AG04449 (cell line): Measurements from ENCODE around the gene ALKBH2.
A peak's percentile ranks its signal among the peaks of the same experiment; 100 is the strongest.

ENCODE experiments used
- CTCF ChIA-PET: fragments of 350-600 bp; formaldehyde crosslinking; extraction: SDS; loops from one replicate; lab custom pipeline; 2021; ENCODE audit warnings: antibody characterized with exemption; lab: Yijun Ruan, JAX
- POLR2A ChIA-PET: fragments of 400-600, 350-600 bp; formaldehyde crosslinking; extraction: SDS; loops from one replicate; lab custom pipeline; 2020; ENCODE audit warnings: antibody characterized with exemption, inconsistent platforms; lab: Yijun Ruan, JAX
- DNase-seq: peaks from one replicate; pipeline ENCODE4 v3.0.0-alpha.2; 2010; ENCODE audit warnings: low read depth, low spot score
- H3K4me3 ChIP-seq: 2 replicates; pipeline ENCODE4 v1.5.1; 2011; ENCODE audit warnings: low read depth, mild to moderate bottlenecking, control low read depth, low read length
- CTCF ChIP-seq: IDR thresholded peaks from one replicate; pipeline ENCODE4 v1.5.1; 2011; ENCODE audit warnings: mild to moderate bottlenecking, moderate library complexity, low read length, control low read depth, inconsistent platforms; ENCODE audit not compliant: insufficient read depth; ENCODE audit errors: missing control alignments

The ALKBH2 gene

GRCh38 chr12:109134186-109134917, 41.1 kb upstream of the ALKBH2 start:
- POLR2A ChIA-PET = no interaction called here
- no peak for DNase-seq
- no peak overlapping the region for H3K4me3 ChIP-seq
- peak; percentile 57 for TF ChIP-seq CTCF
- CTCF ChIA-PET = interaction anchor here (0.6 to 1.9 kb wide), 6 partner anchors 9 to 259 kb away, joined by 3 to 8 read pairs (median 5); no protein-coding TSS in a partner anchor

DNA sequence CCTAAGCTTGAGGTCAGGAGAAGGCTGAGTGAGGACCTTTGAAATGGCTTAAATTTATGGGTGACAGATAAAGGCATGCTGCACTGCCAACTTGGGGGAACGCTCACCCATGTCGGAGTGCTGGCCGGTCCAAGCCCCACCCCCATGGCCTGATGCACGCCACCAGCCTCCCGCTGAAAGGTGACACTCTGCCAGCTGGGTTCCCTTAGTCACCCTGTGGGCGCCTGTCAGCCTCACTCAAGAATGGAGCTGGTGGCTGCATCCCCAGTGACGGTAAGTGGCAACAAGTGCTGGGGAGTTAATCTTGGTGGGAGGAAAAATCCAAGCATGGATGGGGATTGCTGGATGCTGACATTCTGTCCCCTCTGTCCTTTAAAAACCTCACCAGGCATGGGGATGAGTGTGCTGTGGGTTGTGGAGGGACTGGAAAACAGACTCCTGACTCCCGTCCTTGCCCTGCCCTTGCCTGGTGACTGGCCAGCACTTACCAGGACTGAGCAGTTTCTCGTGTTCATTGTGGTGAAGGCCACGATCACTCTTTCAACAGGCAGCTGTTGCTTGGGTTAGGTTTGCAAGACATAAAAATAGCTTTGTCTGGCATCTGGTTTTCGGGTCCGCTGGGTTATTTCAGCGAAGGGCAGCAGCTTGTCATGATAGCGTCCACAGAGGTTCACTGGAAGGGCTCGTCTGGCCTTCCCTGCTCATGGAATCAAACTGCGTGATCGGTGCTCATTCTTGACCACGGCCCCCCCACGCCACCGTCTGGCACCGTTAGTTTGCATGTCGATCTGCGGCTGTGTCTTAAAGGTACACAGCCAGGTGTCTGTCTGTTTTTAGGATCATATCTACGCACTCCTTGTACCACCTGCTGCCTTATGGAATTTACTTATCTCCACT, 38.1 kb upstream of the ALKBH2 start:
- ChIA-PET POLR2A (interaction anchor here (0.5 kb wide), 1 partner anchor 248 kb away, joined by 3 read pairs; no protein-coding TSS in a partner anchor), CTCF (interaction anchor here (0.8 to 1.8 kb wide), 4 partner anchors 9 to 262 kb away, joined by 3 to 6 read pairs (median 4); no protein-coding TSS in a partner anchor)
- no peak for TF ChIP-seq CTCF
- DNase-seq = no peak
- H3K4me3 ChIP-seq = no peak overlapping the region

DNA sequence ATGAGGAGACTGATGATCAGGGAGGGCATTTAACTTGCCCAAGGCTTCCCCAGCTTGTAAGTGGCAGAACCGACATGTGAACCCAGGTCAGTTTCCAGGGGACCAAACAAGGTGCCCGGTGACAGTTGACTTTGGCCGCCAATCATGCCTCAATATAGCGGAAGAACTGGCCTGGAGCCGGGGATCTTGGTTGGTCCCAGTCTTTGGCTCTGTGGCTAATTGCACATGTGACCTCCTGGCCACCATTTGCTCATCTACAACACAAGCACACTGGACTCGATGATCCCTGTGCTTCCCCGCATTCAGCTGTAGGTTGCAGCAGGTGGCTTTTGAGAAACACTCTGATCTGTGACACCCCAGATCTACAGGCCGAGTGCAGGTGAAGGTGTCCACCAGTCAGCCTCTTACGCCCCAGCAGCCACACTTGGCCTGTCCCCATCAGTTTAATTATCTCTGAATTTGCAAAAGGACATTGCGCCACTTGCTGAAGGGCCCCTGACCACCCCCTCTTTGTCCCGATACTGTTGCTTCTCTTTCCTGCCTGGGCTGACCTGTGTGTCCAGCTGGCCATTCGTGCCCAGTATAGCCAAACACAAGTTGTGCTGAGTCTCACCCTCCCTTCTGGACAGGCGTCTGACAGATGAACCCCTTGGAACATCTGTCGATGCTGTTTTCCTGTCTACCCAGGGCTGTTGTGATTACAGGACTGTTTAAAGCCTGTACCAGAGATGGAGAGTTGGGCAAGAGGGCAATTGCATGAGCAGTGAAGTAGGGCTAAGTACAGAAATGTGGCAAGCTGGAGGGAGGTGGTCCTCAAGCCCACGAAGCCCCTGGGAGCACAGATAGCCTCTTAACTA, 37.3 kb upstream of the ALKBH2 start:
- ChIA-PET CTCF (interaction anchor here (1.1 to 1.8 kb wide), 2 partner anchors 19 to 263 kb away, joined by 4 to 6 read pairs; no protein-coding TSS in a partner anchor), POLR2A (no interaction called here)
- no peak for DNase-seq

DNA sequence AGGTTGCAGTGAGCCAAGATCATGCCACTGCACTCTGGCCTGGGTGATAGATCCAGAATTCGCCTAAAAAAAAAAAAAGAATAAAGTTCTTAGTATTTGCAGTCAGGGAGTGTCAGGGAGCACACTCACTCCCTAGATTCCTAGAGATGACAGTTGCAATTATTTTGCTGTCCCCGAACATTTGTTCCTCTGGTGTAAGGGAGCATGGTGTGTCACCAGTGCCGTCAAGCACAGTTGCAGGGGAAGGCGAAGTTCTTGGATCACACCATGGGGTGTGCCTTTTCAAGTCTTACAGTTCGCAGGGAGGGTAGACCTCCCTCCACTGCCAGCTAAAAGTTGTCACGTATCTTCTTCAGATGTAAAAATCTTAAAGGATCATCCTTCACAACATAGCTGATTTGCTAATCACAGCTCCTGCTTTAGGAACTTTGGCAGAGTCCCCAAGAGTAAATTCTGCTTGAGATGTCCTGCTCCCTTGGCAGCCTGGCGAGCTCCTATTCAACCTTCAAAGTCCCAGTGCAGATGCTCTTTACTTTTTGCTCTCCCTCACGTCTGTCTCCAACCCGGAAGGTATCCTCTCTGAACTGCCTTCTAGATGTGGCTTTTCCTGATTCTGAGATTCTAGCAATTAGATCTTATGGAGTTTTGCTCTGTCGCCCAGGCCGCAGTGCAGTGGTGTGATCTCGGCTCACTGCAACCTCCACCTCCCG, 34.4 kb upstream of the ALKBH2 start:
- no peak overlapping the region for H3K4me3 ChIP-seq
- DNase-seq = no peak
- POLR2A ChIA-PET = no interaction called here
- CTCF ChIA-PET = interaction anchor here (2.3 kb wide), 1 partner anchor 15 kb away, joined by 11 read pairs; no protein-coding TSS in a partner anchor
- TF ChIP-seq CTCF = no peak

More for the DNA sequence above, 37.3 kb upstream of the ALKBH2 start:
- TF ChIP-seq CTCF = no peak
- no peak overlapping the region for H3K4me3 ChIP-seq

GRCh38 chr12:109126784-109127183, 33.5 kb upstream of the ALKBH2 start:
- POLR2A ChIA-PET = no interaction called here
- no peak overlapping the region for H3K4me3 ChIP-seq
- TF ChIP-seq CTCF = no peak
- no peak for DNase-seq
- CTCF ChIA-PET = interaction anchor here (2.3 kb wide), 1 partner anchor 14 kb away, joined by 11 read pairs; no protein-coding TSS in a partner anchor
